Panc1 (cell line): Measurements from ENCODE around the gene LACTBL1. TPM values are rescaled to one million over a fixed set of nuclear protein-coding genes. Genes with fewer than 3 reads are reported as not detected.

Experiments
- ATAC-seq: fragments of 200-7000 bp; cut with Tn5 transposase; 2 replicates; pipeline ENCODE4 v1.9.1; 2020; ENCODE audit warnings: mild to moderate bottlenecking, moderate library complexity
- BruUV-seq: library from RNA; stranded (reverse); fragments of 400-500 nt; replicated peaks from 2 replicates; lab custom pipeline; 2021; lab: Mats Ljungman, UMichigan
- CTCF ChIA-PET: fragments of 300-600 bp; sonication (Branson Sonifier 250); formaldehyde crosslinking; loops from one replicate; lab custom pipeline; 2022; ENCODE audit warnings: antibody characterized with exemption; lab: Charles Lee
- POLR2A ChIA-PET: fragments of 300-600 bp; sonication (Branson Sonifier 250); formaldehyde crosslinking; loops from one replicate; lab custom pipeline; 2022; ENCODE audit warnings: antibody characterized with exemption; lab: Charles Lee
- DNase-seq: peaks from one replicate; pipeline ENCODE4 v3.0.0-alpha.2; 2010; ENCODE audit warnings: low read depth, low spot score
- H3K27ac ChIP-seq: 2 replicates; pipeline ENCODE4 v1.5.1; 2011; ENCODE audit warnings: mild to moderate bottlenecking, low read length, inconsistent platforms
- H3K27me3 ChIP-seq: fragments of 200-500 bp; sonication (Bioruptor generic); 2 replicates; pipeline ENCODE4 v1.6.0; 2014; ENCODE audit warnings: low read length, inconsistent platforms; ENCODE audit not compliant: control insufficient read depth, insufficient read depth
- H3K36me3 ChIP-seq: fragments of 200-500 bp; sonication (Bioruptor generic); 2 replicates; pipeline ENCODE4 v1.5.1; 2014; ENCODE audit warnings: inconsistent platforms, mild to moderate bottlenecking, low read length, moderate library complexity; ENCODE audit not compliant: control insufficient read depth, insufficient read depth
- H3K4me1 ChIP-seq: 2 replicates; pipeline ENCODE4 v1.5.1; 2011; ENCODE audit warnings: inconsistent platforms, mild to moderate bottlenecking, low read length, moderate library complexity; ENCODE audit not compliant: control insufficient read depth, insufficient read depth
- H3K4me3 ChIP-seq, 2 experiments: 2 replicates each; pipeline ENCODE4 v1.5.1; 2011 to 2012; ENCODE audit warnings: low read depth in 2 of 2, low read length in 2 of 2, mild to moderate bottlenecking in 2 of 2, inconsistent platforms in 1 of 2, moderate library complexity in 1 of 2
- H3K9me3 ChIP-seq: fragments of 200-500 bp; sonication (Bioruptor generic); 2 replicates; pipeline ENCODE4 v1.5.1; 2014; ENCODE audit warnings: low read depth, mild to moderate bottlenecking, inconsistent platforms, low read length, moderate library complexity; ENCODE audit not compliant: control insufficient read depth, insufficient read depth
- POLR2AphosphoS5 ChIP-seq: IDR thresholded peaks from 2 replicates; pipeline ENCODE4 v1.6.1; 2012; ENCODE audit warnings: mild to moderate bottlenecking, low read depth, low read length, moderate library complexity
- SIN3A ChIP-seq: IDR thresholded peaks from 2 replicates; pipeline ENCODE4 v1.6.1; 2012; ENCODE audit warnings: low read depth, mild to moderate bottlenecking, low read length, moderate library complexity, borderline replicate concordance; ENCODE audit not compliant: insufficient read depth
- TCF7L2 ChIP-seq: IDR thresholded peaks from 2 replicates; pipeline ENCODE4 v1.6.1; 2011; ENCODE audit warnings: mild to moderate bottlenecking, low read depth, low read length, inconsistent platforms
- in situ Hi-C: cut with HindIII; loops from 2 replicates; pipeline ENCODE4 v1.10.0; 2016; ENCODE audit warnings: low sequenced_read_pairs, low pct_unique_long_range_greater_than_20kb
- intact Hi-C: fragments of 100-400 bp; cut with micrococcal nuclease; formaldehyde crosslinking; loops from one replicate; pipeline ENCODE4 v1.10.0; 2022; ENCODE audit not compliant: unreplicated experiment
- total RNA-seq: library from RNA; stranded (reverse); gene quantifications from one replicate; pipeline ENCODE4 v1.2.1, GENCODE V29; 2021; ENCODE audit not compliant: unreplicated experiment
- TF ChIP-seq, protein P1 (sequence below): fragments of 450-650 bp; IDR thresholded peaks from 2 replicates; pipeline ENCODE4 v1.5.1; 2017; ENCODE audit warnings: mild to moderate bottlenecking
- TF ChIP-seq, protein P2 (sequence below), 2 experiments: IDR thresholded peaks; 2 replicates each; pipeline ENCODE4 v1.6.1; 2011 to 2012; ENCODE audit warnings: low read depth in 2 of 2, control low read depth in 1 of 2, low read length in 1 of 2, mild to moderate bottlenecking in 1 of 2, moderate library complexity in 1 of 2; ENCODE audit not compliant: insufficient read depth in 1 of 2

Gene LACTBL1
- total RNA-seq, 1 experiment from 2014 or later: not detected

DNA sequence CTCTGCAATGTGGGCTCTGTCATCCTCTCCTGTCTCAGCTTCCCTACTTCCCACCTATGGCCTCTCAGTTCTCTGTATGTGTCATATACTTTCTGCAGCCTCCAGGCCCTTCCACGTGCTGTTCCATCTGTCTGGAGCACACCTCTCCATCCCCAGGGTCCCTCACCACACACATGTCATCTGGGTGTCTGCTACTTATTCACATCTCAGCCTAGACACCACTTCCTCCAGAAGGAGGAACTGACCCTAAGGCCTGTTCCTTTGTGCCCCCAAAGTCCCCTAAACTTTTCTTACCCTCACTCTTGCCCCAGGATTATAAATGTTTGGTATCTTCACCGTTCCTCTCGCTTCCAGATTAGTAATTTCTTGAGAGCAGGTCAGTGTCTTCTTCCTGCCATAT, 10.1 kb downstream of the LACTBL1 start:
- POLR2A ChIA-PET: no interaction called here
- Histone ChIP-seq H3K27ac (no peak overlapping the region), H3K36me3 (no peaks in the 10 kb centered on the region), H3K4me1 (no peaks in the 10 kb centered on the region), H3K9me3 (no peaks in the 10 kb centered on the region), H3K4me3 (no peak overlapping the region), H3K27me3 (no peaks in the 10 kb centered on the region)
- in situ Hi-C loops (no loop called here), intact Hi-C loops (no loop called here)
- DNase-seq: no peak
- BruUV-seq: no TSS peak
- TF ChIP-seq, protein P1, sequence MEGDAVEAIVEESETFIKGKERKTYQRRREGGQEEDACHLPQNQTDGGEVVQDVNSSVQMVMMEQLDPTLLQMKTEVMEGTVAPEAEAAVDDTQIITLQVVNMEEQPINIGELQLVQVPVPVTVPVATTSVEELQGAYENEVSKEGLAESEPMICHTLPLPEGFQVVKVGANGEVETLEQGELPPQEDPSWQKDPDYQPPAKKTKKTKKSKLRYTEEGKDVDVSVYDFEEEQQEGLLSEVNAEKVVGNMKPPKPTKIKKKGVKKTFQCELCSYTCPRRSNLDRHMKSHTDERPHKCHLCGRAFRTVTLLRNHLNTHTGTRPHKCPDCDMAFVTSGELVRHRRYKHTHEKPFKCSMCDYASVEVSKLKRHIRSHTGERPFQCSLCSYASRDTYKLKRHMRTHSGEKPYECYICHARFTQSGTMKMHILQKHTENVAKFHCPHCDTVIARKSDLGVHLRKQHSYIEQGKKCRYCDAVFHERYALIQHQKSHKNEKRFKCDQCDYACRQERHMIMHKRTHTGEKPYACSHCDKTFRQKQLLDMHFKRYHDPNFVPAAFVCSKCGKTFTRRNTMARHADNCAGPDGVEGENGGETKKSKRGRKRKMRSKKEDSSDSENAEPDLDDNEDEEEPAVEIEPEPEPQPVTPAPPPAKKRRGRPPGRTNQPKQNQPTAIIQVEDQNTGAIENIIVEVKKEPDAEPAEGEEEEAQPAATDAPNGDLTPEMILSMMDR: no peak
- TF ChIP-seq TCF7L2 (no peak), POLR2AphosphoS5 (no peak), SIN3A (no peak)
- TF ChIP-seq, protein P2, sequence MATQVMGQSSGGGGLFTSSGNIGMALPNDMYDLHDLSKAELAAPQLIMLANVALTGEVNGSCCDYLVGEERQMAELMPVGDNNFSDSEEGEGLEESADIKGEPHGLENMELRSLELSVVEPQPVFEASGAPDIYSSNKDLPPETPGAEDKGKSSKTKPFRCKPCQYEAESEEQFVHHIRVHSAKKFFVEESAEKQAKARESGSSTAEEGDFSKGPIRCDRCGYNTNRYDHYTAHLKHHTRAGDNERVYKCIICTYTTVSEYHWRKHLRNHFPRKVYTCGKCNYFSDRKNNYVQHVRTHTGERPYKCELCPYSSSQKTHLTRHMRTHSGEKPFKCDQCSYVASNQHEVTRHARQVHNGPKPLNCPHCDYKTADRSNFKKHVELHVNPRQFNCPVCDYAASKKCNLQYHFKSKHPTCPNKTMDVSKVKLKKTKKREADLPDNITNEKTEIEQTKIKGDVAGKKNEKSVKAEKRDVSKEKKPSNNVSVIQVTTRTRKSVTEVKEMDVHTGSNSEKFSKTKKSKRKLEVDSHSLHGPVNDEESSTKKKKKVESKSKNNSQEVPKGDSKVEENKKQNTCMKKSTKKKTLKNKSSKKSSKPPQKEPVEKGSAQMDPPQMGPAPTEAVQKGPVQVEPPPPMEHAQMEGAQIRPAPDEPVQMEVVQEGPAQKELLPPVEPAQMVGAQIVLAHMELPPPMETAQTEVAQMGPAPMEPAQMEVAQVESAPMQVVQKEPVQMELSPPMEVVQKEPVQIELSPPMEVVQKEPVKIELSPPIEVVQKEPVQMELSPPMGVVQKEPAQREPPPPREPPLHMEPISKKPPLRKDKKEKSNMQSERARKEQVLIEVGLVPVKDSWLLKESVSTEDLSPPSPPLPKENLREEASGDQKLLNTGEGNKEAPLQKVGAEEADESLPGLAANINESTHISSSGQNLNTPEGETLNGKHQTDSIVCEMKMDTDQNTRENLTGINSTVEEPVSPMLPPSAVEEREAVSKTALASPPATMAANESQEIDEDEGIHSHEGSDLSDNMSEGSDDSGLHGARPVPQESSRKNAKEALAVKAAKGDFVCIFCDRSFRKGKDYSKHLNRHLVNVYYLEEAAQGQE (IDR thresholded peaks at IDR 0.05; ENCODE audit: insufficient read depth in 1 of 2, low read depth in 2 of 2, low read length in 1 of 2): no peak
- CTCF ChIA-PET: no interaction called here
- ATAC-seq: no peak

DNA sequence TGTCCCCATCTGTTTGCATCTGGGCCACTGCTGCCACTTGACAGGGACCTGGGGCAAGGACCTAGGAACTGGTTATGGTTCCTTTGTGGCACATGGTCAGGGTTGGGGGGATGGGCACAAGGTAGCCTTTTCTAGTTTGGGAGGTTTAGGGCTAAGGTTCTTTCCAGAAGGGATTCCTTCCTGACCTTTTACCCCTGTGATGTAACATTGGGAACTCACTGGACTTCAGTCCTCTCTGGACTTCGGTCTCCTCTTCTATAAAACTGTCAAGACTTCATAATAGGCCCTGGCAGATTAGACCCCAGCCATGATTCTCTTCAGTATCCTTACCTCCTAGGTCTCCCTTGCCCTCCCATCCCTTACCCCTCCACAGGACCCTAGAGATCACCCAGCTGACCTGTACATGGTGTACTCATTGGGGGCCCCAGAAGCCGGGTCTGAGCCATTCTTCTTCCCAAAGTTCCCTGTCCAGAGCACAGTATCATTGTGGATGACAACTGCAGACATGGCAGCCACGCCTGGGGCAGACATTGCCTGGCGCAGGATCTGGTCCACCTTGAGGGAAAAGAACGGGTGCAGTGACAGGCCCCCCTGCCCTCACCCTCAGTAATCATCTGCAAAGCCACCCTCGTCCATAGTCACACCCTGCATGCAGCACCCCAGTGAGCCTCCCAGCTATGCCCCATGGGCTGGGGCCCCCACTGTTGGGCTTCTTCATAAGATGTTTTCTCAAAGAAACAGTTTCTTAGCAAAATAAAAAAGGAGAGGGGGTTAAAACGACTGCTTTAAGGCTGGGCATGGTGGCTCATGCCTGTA, 12.9 kb downstream of the LACTBL1 start:
- Histone ChIP-seq H3K4me1 (no peaks in the 10 kb centered on the region), H3K9me3 (no peaks in the 10 kb centered on the region), H3K27ac (no peak overlapping the region), H3K27me3 (no peaks in the 10 kb centered on the region), H3K4me3 (no peak overlapping the region), H3K36me3 (no peaks in the 10 kb centered on the region)
- in situ Hi-C loops: no loop called here
- CTCF ChIA-PET: no interaction called here
- no peak for ATAC-seq
- DNase-seq: no peak
- TF ChIP-seq POLR2AphosphoS5 (no peak), TCF7L2 (no peak), SIN3A (no peak)
- TF ChIP-seq, protein P2 (IDR thresholded peaks at IDR 0.05; ENCODE audit: insufficient read depth in 1 of 2, low read depth in 2 of 2, low read length in 1 of 2): no peak
- TF ChIP-seq, protein P1: no peak
- intact Hi-C loops: no loop called here
- POLR2A ChIA-PET: no interaction called here
- no TSS peak for BruUV-seq
